Measurements from ENCODE around the gene MBD6.

The MBD6 gene

DNA sequence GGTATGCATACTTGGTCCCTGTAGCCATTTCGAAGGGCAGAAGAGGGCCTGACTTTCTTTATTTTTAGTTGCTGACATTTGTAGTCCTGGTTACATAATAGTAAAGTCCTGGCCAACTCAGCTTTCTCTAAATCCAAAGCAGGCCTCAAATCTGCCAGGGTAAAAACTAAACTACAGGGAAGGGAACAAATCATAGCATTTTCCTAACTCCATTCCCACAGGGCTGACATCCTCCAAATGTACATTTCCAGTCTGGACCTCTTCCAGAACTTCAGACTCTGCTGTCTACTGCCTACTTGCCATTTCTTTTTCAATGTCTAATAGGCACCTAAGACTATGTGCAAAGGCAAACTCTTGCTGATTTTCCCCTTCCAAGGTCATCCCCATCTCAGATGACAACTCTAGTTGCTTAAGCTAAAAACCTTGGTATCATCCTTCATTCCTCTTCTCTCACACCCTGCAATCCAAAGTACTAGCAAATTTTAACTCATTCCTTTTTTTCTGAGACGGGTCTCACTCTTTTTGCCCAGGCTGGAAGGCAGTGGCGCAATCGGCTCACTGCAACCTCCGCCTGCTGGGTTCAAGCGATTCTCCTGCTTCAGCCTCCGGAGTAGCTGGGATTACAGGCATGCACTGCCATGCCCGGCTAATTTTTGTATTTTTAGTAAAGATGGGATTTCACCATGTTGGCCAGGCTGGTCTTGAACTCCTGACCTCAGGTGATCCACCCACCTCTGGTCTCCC, 4.3 kb upstream of the MBD6 start:
- TF ChIP-seq, protein P1, sequence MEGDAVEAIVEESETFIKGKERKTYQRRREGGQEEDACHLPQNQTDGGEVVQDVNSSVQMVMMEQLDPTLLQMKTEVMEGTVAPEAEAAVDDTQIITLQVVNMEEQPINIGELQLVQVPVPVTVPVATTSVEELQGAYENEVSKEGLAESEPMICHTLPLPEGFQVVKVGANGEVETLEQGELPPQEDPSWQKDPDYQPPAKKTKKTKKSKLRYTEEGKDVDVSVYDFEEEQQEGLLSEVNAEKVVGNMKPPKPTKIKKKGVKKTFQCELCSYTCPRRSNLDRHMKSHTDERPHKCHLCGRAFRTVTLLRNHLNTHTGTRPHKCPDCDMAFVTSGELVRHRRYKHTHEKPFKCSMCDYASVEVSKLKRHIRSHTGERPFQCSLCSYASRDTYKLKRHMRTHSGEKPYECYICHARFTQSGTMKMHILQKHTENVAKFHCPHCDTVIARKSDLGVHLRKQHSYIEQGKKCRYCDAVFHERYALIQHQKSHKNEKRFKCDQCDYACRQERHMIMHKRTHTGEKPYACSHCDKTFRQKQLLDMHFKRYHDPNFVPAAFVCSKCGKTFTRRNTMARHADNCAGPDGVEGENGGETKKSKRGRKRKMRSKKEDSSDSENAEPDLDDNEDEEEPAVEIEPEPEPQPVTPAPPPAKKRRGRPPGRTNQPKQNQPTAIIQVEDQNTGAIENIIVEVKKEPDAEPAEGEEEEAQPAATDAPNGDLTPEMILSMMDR (IDR thresholded peaks at IDR 0.05): no peak
- Mint-ChIP-seq H3K36me3 (ENCODE audit: low read depth) (peaks cover 56% of the 10 kb centered on the region), H3K27me3 (ENCODE audit: low read depth, poor library complexity) (peaks cover 3% of the 10 kb centered on the region), H3K9me3 (no peaks in the 10 kb centered on the region), H3K27ac (peak overlapping the region; percentile 100), H3K4me3 (peak overlapping the region; percentile 97), H3K4me1 (peaks cover 46% of the 10 kb centered on the region)
- DNase-seq: no peak

DNA sequence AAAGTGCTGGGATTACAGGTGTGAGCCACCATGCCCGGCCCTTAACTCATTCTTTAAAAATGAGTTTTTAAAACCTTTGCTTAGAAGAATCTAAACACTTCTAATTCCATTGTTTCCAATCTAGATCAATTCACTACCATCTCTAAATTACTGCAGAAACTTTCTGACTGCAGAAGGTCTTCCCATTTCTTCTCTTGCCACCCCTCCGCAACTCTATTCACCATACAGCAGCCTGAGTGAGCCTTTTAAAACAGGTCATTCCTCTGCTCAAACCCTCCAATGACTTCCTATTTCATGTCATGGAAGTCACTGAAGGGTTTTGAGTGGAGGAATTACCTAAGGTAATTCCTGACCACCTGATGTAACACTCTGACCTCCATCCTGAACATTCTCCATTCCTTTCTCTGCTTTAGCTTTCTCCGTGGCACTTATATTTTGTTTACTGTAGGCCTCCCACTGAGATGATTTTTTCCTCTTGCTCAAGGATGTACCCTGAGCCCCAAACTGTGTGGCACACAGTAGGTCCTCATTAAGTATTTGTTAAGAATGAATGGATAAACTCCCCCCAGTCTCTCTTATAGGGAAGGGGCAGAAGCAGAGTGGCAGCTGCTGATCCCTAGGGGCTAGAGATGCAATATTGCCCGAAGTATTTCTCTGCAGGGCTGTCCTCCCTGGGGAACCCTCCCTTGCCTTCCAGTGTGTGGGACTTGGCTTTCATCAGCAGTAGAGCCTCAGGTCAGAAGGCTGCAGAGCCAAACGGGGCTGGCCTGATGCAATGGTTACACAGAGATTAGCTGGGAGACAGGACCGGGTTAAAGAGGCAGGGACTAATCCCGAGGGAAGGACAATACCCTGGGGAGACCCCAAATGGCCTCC, 3.5 kb upstream of the MBD6 start:
- TF ChIP-seq, protein P1 (IDR thresholded peaks at IDR 0.05): no peak
- peak; percentile 28 for DNase-seq
- Mint-ChIP-seq H3K4me3 (peak overlapping the region; percentile 97), H3K27ac (peak overlapping the region; percentile 100), H3K9me3 (no peaks in the 10 kb centered on the region), H3K4me1 (peaks cover 55% of the 10 kb centered on the region), H3K36me3 (ENCODE audit: low read depth) (peaks cover 52% of the 10 kb centered on the region), H3K27me3 (ENCODE audit: low read depth, poor library complexity) (peaks cover 3% of the 10 kb centered on the region)

- peak overlapping the region; percentile 100 for H3K27ac Mint-ChIP-seq
- peaks cover 3% of the 10 kb centered on the region for H3K27me3 Mint-ChIP-seq (ENCODE audit: low read depth, poor library complexity)
- no peak for DNase-seq
- TF ChIP-seq, protein P1 (IDR thresholded peaks at IDR 0.05): no peak
- peak overlapping the region; percentile 97 for H3K4me3 Mint-ChIP-seq
- H3K9me3 Mint-ChIP-seq: no peaks in the 10 kb centered on the region
- peaks cover 60% of the 10 kb centered on the region for H3K4me1 Mint-ChIP-seq
- H3K36me3 Mint-ChIP-seq (ENCODE audit: low read depth): peaks cover 51% of the 10 kb centered on the region
These were observed 2.9 kb upstream of the MBD6 start for GRCh38 chr12:57519796-57520052.

DNA sequence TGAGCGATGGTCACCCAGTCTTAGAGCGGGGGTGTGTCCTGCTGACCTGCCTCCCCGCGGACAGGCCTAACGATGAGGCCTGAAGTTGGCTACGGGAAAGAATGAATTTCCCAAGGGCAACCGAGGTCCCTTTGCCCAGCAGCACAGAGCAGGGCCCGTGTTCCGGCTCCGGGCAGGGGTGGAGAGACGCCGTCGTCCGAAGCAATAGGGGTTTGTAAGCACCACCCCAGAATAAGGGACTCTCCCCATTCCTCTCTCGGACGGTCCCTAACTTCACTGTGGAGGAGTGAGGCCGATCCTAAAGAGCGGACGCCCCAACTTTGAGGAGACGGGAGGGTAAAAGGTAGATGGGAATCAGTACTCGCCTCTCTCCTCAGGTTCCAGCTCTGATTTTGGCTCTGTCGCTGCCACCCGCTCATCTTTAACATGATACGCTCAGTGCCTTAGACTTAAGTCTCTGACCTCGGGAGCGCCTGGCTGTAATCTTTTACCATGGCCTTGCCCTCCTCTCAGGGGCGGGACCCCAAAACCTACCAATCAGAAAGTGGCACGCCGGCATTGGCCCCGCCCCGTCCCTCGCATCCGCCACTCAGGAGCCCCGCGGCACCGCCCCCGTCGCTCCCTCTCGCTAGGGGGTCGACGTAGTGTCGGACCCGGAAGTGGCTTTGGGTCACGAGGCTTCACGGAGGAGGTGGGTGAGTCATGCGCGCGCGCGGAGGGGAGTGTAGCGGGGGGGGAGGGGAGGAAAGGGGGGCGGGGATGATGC, 2.4 kb upstream of the MBD6 start, which contains the start of gene DDIT3:
Gene DDIT3 (minus strand): TSS at position 462 of the 766 bp plus-strand sequence. CDS start 3,108 bp downstream, outside the sequence.
- peaks cover 47% of the 10 kb centered on the region for H3K36me3 Mint-ChIP-seq (ENCODE audit: low read depth)
- peak within 1 kb of the TSS; percentile 97 for H3K4me3 Mint-ChIP-seq
- DNase-seq: peak; percentile 99
- H3K27ac Mint-ChIP-seq: peak within 1 kb of the TSS; percentile 100
- TF ChIP-seq, protein P1 (IDR thresholded peaks at IDR 0.05): no peak
- no peaks in the 10 kb centered on the region for H3K9me3 Mint-ChIP-seq
- H3K4me1 Mint-ChIP-seq: peaks cover 65% of the 10 kb centered on the region
- peaks cover 3% of the 10 kb centered on the region for H3K27me3 Mint-ChIP-seq (ENCODE audit: low read depth, poor library complexity)

- peak; percentile 57 for DNase-seq
- peak overlapping the region; percentile 97 for H3K4me3 Mint-ChIP-seq
- no peaks in the 10 kb centered on the region for H3K9me3 Mint-ChIP-seq
- peak overlapping the region; percentile 99 for H3K27ac Mint-ChIP-seq
- H3K4me1 Mint-ChIP-seq: peaks cover 74% of the 10 kb centered on the region
- TF ChIP-seq, protein P1 (IDR thresholded peaks at IDR 0.05): no peak
- peaks cover 3% of the 10 kb centered on the region for H3K27me3 Mint-ChIP-seq (ENCODE audit: low read depth, poor library complexity)
- peaks cover 33% of the 10 kb centered on the region for H3K36me3 Mint-ChIP-seq (ENCODE audit: low read depth)
These were observed 1.1 kb upstream of the MBD6 start for GRCh38 chr12:57521525-57522010.

Data from nephron progenitor cell (in vitro differentiated cells).